ENCODE results near the gene PSMA3. TPM values are rescaled to one million over a fixed set of nuclear protein-coding genes. Genes with fewer than 3 reads are reported as not detected.

Gene PSMA3
- total RNA-seq, 1 donor from 2014 or later: 222 TPM

DNA sequence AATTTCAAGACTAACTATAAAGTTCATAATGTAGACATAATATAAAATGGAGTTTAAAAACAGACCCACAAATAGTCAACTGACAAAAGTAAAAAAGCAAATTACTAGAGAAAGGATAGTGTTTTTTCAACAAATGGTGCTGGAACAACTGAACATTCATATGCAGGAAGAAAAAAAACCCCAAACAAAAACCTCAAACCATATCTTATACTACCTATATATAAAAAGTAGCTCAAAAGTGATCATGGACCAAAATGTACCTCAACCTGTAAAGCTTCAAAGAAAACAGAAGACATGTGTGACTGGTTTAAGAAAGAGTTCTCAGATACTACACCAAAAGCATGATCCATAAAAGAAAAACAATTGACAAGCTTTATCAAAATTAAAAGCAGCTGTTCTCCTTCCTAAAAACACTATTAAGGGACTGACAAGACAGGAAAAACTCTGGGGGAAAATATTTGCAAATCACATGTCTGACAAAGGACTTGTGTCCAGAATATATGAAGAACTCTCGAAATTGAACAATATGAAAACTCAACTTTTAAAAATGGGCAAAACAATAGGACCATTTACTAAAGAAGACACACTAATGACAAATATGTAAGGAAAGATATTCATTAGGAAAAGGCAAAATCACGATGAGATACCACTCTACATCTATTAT, 31.0 kb downstream of the PSMA3 start:
- Mint-ChIP-seq H3K4me1 (no peaks in the 10 kb centered on the region), H3K9me3 (no peaks in the 10 kb centered on the region), H3K27me3 (ENCODE audit: low read depth) (no peaks in the 10 kb centered on the region), H3K36me3 (ENCODE audit: low read depth) (peaks cover 6% of the 10 kb centered on the region), H3K27ac (ENCODE audit: unreplicated experiment) (no peak overlapping the region), H3K4me3 (no peak overlapping the region)
- TF ChIP-seq CTCF (conservative IDR thresholded peaks at IDR 0.05): no peak
- DNase-seq (ENCODE audit: low read depth, low spot score): no peak

DNA sequence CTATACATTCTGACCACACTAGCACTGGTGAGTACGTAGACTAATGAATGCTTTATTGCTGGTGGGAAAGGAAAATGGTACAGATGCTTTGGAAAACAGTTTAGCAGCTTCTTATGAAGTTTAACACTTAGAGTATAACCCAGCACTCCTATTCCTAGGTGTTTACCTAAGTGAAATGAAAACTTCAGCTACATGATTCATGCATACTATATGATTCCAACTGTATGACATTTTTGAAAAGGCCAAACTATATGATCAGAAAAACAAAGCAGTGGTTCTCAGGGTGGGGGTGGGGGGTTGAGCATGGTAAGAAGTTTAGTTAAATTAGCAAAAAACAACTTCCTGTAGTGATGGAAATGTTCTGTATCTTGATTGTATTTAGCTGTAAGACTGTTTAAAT, 31.6 kb downstream of the PSMA3 start:
- Mint-ChIP-seq H3K9me3 (no peaks in the 10 kb centered on the region), H3K36me3 (ENCODE audit: low read depth) (peaks cover 7% of the 10 kb centered on the region), H3K4me3 (no peak overlapping the region), H3K27ac (ENCODE audit: unreplicated experiment) (no peak overlapping the region), H3K4me1 (peaks cover 5% of the 10 kb centered on the region), H3K27me3 (ENCODE audit: low read depth) (no peaks in the 10 kb centered on the region)
- no peak for DNase-seq (ENCODE audit: low read depth, low spot score)
- no peak for TF ChIP-seq CTCF (conservative IDR thresholded peaks at IDR 0.05)

DNA sequence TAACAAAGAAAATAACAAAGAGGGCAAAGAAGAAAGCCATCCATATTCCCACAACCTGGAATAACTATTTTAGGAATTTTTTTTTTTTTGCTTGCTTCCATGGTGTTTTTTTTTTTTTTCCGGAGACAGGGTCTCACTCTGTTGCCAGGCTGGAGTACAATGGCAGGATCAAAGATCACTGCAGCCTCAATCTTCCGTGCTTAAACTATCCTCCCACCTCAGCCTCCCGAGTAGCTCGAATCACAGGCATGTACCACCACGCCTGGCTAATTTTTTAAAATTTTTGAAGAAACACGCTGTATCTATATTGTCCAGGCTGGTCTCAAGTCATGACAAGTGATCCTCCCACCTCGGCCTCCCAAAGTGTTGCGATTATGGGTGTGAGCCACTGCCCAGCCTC, 33.5 kb downstream of the PSMA3 start:
- peaks cover 12% of the 10 kb centered on the region for H3K36me3 Mint-ChIP-seq (ENCODE audit: low read depth)

DNA sequence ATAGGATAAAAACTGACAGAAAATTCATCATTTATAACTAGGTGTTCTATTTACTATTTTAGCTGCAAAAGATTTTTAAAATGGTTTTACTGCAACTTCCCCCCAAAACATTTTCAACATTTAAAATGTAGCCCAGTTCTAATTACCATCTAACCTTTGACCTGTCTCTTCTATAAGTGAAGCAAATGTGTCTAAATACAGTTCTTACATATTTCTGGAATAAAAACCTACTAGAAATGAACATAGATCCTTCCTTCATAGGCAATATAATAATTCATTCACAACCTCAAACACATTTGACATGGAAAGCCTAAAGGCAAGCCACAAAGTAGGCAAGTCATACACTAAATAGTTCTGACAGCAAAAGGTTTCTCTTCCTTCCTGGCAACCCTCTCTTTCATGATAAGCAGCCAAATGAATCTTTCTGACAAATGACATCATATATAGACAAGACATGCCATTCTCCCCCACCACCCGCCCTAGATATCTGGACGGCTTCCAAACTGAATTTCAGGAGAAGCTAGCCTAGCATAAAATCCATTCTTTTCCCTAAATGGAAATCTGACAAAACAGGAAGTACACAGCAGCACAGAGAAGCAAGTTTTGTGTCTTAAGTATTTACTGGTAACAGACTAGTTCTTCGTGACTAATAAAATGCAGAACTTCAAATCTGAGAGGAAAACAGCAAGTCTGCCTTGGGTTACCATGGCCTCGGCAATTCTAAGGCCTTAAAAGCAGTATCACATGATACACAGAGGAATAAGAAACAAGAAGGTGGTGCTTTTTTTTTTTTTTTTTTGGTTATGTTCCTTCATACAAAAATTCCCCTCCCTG, 36.5 kb downstream of the PSMA3 start:
- peaks cover 15% of the 10 kb centered on the region for H3K36me3 Mint-ChIP-seq (ENCODE audit: low read depth)
- peak overlapping the region; percentile 43 for H3K27ac Mint-ChIP-seq (ENCODE audit: unreplicated experiment)
- no peaks in the 10 kb centered on the region for H3K27me3 Mint-ChIP-seq (ENCODE audit: low read depth)
- H3K4me1 Mint-ChIP-seq: peaks cover 14% of the 10 kb centered on the region
- no peak for TF ChIP-seq CTCF (conservative IDR thresholded peaks at IDR 0.05)
- DNase-seq (ENCODE audit: low read depth, low spot score): no peak
- no peaks in the 10 kb centered on the region for H3K9me3 Mint-ChIP-seq
- H3K4me3 Mint-ChIP-seq: no peak overlapping the region

More for the DNA sequence above, 33.5 kb downstream of the PSMA3 start:
- peaks cover 14% of the 10 kb centered on the region for H3K4me1 Mint-ChIP-seq
- TF ChIP-seq CTCF (conservative IDR thresholded peaks at IDR 0.05): no peak
- no peak for DNase-seq (ENCODE audit: low read depth, low spot score)
- no peaks in the 10 kb centered on the region for H3K9me3 Mint-ChIP-seq
- no peak overlapping the region for H3K4me3 Mint-ChIP-seq
- no peaks in the 10 kb centered on the region for H3K27me3 Mint-ChIP-seq (ENCODE audit: low read depth)
- no peak overlapping the region for H3K27ac Mint-ChIP-seq (ENCODE audit: unreplicated experiment)

DNA sequence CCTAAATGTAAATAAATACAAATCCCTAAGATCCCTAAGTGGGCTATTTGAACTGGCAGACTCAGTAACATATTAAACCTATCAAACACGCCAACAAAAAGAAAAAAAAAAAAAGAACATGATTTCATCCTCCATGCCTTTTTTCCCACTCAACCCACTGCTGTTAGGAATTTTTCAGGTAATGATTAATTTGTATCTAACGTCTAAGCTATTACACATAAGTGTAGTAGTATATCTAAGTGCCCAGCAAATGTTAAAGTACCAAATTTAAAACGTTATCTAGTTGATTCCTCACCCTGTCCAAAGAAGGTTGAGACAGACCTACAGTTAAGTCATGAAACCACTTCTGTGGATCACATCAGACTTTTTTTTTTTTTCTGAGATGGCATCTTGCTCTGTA, 37.3 kb downstream of the PSMA3 start:
- DNase-seq (ENCODE audit: low read depth, low spot score): no peak
- Mint-ChIP-seq H3K36me3 (ENCODE audit: low read depth) (peaks cover 15% of the 10 kb centered on the region), H3K9me3 (no peaks in the 10 kb centered on the region), H3K27me3 (ENCODE audit: low read depth) (no peaks in the 10 kb centered on the region), H3K4me1 (peaks cover 14% of the 10 kb centered on the region), H3K4me3 (no peak overlapping the region), H3K27ac (ENCODE audit: unreplicated experiment) (no peak overlapping the region)
- TF ChIP-seq CTCF (conservative IDR thresholded peaks at IDR 0.05): no peak
